ENCODE results near the gene RAB7B.
"Not testable (repeated sequence)": the region's sequence is repeated elsewhere in the genome, so short reads cannot be mapped to it uniquely, and the experiment has no call there.

RAB7B gene

GRCh38 chr1:206002871-206003801 is at the start of gene RAB7B:
Gene RAB7B, minus strand, starts transcription at chr1:206003395. Its CDS starts 9,260 bp downstream, at chr1:205994135.
- no peak for DNase-seq (ENCODE audit: low read depth)

GRCh38 chr1:206052231-206052865 is 49.2 kb upstream of the RAB7B start:
- not testable (repeated sequence) for DNase-seq (ENCODE audit: low read depth)

- DNase-seq (ENCODE audit: low read depth) = no peak
These were observed 47.5 kb upstream of the RAB7B start for GRCh38 chr1:206050655-206051235.

- DNase-seq (ENCODE audit: low read depth) = no peak
These were observed 46.9 kb upstream of the RAB7B start for GRCh38 chr1:206049919-206050600.

GRCh38 chr1:206049293-206049692 is 46.1 kb upstream of the RAB7B start:
- no peak for DNase-seq (ENCODE audit: low read depth)

GRCh38 chr1:206048582-206048981 is 45.4 kb upstream of the RAB7B start:
- no peak for DNase-seq (ENCODE audit: low read depth)

- no peak for DNase-seq (ENCODE audit: low read depth)
These were observed 44.1 kb upstream of the RAB7B start for GRCh38 chr1:206047271-206047670.

- DNase-seq (ENCODE audit: low read depth) = no peak
These were observed 38.4 kb upstream of the RAB7B start for GRCh38 chr1:206041640-206042039.

GRCh38 chr1:206040328-206040727 is 37.1 kb upstream of the RAB7B start:
- no peak for DNase-seq (ENCODE audit: low read depth)

GRCh38 chr1:206039046-206039973 is 36.1 kb upstream of the RAB7B start:
- DNase-seq (ENCODE audit: low read depth) = no peak

- DNase-seq (ENCODE audit: low read depth) = no peak
These were observed 34.4 kb upstream of the RAB7B start for GRCh38 chr1:206037581-206037980.

- no peak for DNase-seq (ENCODE audit: low read depth)
These were observed 33.7 kb upstream of the RAB7B start for GRCh38 chr1:206036663-206037455.

- no peak for DNase-seq (ENCODE audit: low read depth)
These were observed 31.8 kb upstream of the RAB7B start for GRCh38 chr1:206035027-206035426.

- DNase-seq (ENCODE audit: low read depth) = no peak
These were observed 29.4 kb upstream of the RAB7B start for GRCh38 chr1:206032380-206033140.

- DNase-seq (ENCODE audit: low read depth) = peak; percentile 4
These were observed 27.5 kb upstream of the RAB7B start for GRCh38 chr1:206030714-206031113.

GRCh38 chr1:206030191-206030590 is 27.0 kb upstream of the RAB7B start:
- no peak for DNase-seq (ENCODE audit: low read depth)

- DNase-seq (ENCODE audit: low read depth) = peak; percentile 4
These were observed 26.3 kb upstream of the RAB7B start for GRCh38 chr1:206029484-206029883.

GRCh38 chr1:206025283-206025820 is 22.2 kb upstream of the RAB7B start:
- no peak for DNase-seq (ENCODE audit: low read depth)

- DNase-seq (ENCODE audit: low read depth) = no peak
These were observed 20.5 kb upstream of the RAB7B start, which contains the start of gene CTSE for GRCh38 chr1:206023695-206024094. Gene CTSE, minus strand, starts transcription at chr1:206023895. Its CDS starts 104 bp downstream, at chr1:206023791.

Measured in HS-5 (cell line).